Right lobe of liver (tissue), 4 donors: ENCODE results near the gene CENPP.

Experiments
- POLR2A ChIP-seq: fragments of 450-650 bp; IDR thresholded peaks from one replicate; pipeline ENCODE4 v1.6.1; 2017; ENCODE audit warnings: antibody characterized with exemption, mild to moderate bottlenecking
- TF ChIP-seq, protein P1 (sequence below), 4 donors: fragments of 200-600 bp in 3 of 4; fragments of 450-650 bp in 1 of 4; IDR thresholded peaks; one replicate each; pipeline versions ENCODE4 v1.5.1 to v1.8.0; 2016 to 2022; ENCODE audit warnings: antibody characterized with exemption in 4 of 4, mild to moderate bottlenecking in 2 of 4
- donor health status: DM: no; HTN: no; CAD: no.
- donor health status: DM: no; HTN: no; CAD: no.
- donor health status: DM: no; HTN: yes; CAD: no.

DNA sequence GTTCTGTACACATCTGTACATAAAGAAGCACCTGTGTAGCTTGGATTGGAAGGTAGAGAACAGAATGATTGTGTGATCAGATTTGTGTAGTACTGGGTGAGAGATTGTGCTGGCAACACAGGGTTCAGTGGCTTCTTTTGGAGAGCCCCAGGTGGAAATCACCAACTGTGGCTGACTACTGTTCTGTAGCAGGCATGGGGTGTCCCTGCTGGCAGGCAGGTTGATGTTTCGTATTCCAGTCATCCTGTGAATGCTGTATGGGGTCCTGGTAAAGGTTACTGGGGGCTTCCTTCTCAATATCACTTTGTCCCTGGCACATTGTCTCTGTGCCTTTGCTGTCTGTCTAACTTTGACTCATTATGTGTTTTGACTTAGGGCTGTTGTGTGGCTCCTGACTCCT lies 151.2 kb downstream of the CENPP start:
- TF ChIP-seq, protein P1, sequence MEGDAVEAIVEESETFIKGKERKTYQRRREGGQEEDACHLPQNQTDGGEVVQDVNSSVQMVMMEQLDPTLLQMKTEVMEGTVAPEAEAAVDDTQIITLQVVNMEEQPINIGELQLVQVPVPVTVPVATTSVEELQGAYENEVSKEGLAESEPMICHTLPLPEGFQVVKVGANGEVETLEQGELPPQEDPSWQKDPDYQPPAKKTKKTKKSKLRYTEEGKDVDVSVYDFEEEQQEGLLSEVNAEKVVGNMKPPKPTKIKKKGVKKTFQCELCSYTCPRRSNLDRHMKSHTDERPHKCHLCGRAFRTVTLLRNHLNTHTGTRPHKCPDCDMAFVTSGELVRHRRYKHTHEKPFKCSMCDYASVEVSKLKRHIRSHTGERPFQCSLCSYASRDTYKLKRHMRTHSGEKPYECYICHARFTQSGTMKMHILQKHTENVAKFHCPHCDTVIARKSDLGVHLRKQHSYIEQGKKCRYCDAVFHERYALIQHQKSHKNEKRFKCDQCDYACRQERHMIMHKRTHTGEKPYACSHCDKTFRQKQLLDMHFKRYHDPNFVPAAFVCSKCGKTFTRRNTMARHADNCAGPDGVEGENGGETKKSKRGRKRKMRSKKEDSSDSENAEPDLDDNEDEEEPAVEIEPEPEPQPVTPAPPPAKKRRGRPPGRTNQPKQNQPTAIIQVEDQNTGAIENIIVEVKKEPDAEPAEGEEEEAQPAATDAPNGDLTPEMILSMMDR (IDR thresholded peaks at IDR 0.05) = no peak
- TF ChIP-seq POLR2A = no peak
